IPS DF 6.9 (cell line): ENCODE results near the gene RFTN1.

ENCODE experiments used
- DNase-seq: peaks from one replicate; pipeline ENCODE4 v3.0.0-alpha.2; 2013; ENCODE audit warnings: low read depth, low spot score
- H3K27ac ChIP-seq: one replicate; pipeline ENCODE4 v1.5.1; 2013; ENCODE audit warnings: low read length, control low read depth
- H3K27me3 ChIP-seq: 2 replicates; pipeline ENCODE4 v1.6.1; 2013; ENCODE audit warnings: mild to moderate bottlenecking, low read length; ENCODE audit not compliant: control insufficient read depth, insufficient read depth
- H3K36me3 ChIP-seq: 2 replicates; pipeline ENCODE4 v1.6.1; 2013; ENCODE audit warnings: low read length; ENCODE audit not compliant: control insufficient read depth, insufficient read depth
- H3K4me1 ChIP-seq: 2 replicates; pipeline ENCODE4 v1.6.1; 2013; ENCODE audit warnings: low read length; ENCODE audit not compliant: control insufficient read depth, insufficient read depth
- H3K4me3 ChIP-seq: 2 replicates; pipeline ENCODE4 v1.5.1; 2013; ENCODE audit warnings: mild to moderate bottlenecking, low read length
- H3K9me3 ChIP-seq: 2 replicates; pipeline ENCODE4 v1.6.1; 2013; ENCODE audit warnings: low read length, inconsistent platforms; ENCODE audit not compliant: control insufficient read depth, insufficient read depth
- whole genome bisulfite sequencing: extraction: QIAGEN DNeasy Blood & Tissue Kit; methylation state at CpG from one replicate; pipeline ENCODE4 v1.1.7; 2013; ENCODE audit warnings: mixed read lengths, missing lambda C conversion rate; ENCODE audit not compliant: insufficient read length, insufficient coverage; 5-methylcytosine and 5-hydroxymethylcytosine counted together

The RFTN1 gene

DNA sequence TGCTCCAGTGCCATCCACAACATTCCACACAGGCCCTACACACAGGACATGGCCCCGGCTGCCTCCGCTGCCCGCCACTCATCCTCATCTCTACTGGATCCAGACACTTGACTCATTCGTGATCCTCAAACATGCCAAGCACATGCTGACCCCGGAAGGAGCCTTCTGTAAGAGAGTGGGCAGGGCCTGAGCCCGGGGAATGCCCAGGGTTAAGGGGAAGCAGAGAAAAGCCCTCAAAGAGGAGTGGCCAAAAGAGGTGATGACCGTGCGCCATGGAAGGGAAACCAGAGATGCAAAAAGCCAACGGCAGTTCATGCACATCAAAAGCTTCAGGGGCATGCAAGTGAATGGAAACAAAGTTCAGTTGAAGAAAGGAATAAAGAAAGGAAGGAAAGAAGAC is 46.1 kb downstream of the RFTN1 start:
- Histone ChIP-seq H3K27ac (no peak overlapping the region), H3K4me1 (0 out of 2 replicates have a peak, but pooled peaks cover 2% of the 10 kb centered on the region), H3K36me3 (no peaks in the 10 kb centered on the region), H3K4me3 (no peak overlapping the region), H3K27me3 (no peaks in the 10 kb centered on the region), H3K9me3 (no peaks in the 10 kb centered on the region)
- no CpG with 5 or more reads among the region's 9 CpGs for WGBS
- no peak for DNase-seq

DNA sequence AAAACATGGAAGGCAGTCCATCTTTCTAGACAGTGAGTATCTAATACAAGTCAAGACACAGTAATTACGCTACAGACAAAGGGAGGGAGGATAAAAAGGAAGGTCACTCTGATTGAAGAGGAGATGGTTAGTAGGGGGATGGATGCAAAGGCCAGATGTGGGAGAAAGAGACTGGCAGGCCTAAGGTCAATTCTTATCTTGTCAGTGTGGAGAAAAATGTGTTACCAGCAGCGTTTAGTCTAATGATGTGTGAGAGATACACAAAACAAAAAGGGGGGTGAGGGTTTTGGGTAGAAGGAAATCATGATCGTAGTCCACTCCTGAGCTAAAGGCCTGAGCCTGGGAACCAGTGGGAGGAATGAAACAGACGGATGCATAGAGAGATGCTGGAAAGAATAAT is 46.7 kb downstream of the RFTN1 start:
- no peak for DNase-seq
- no peaks in the 10 kb centered on the region for H3K36me3 ChIP-seq
- H3K9me3 ChIP-seq, result no peaks in the 10 kb centered on the region
- no peaks in the 10 kb centered on the region for H3K27me3 ChIP-seq
- H3K27ac ChIP-seq, result no peak overlapping the region
- no peak overlapping the region for H3K4me3 ChIP-seq
- WGBS, result no CpG with 5 or more reads among the region's 4 CpGs
- H3K4me1 ChIP-seq, result 0 out of 2 replicates have a peak, but pooled peaks cover 2% of the 10 kb centered on the region

DNA sequence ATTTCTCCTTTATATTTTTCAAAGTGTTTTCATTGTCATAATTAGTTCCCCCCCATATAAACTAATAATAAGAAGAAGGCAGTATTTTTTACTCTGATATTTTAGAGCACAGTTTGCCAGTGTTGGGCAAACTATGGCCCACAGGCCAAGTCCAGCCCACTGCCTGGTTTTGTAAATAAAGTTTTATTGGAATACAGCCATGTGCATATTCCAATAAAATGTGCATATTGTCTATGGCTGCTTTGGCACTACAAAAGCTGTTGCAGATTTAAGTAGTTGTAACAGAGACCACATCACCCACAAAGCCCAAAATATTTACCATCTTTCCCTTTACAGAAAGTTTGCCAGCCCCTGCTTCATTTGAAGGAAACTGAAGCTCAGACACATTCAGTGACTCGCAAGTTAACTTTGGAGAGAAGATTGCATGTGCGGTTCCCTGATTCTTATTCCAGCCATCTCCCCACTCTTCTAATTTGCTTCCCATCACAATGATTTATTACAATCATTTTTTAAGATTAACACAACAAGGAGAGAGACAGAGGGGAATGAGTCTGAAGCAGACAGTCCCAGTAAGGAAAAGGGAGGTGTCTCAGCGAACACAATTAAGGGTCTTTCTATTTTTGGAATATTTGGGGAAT is 48.9 kb downstream of the RFTN1 start:
- Histone ChIP-seq H3K27me3 (no peaks in the 10 kb centered on the region), H3K36me3 (no peaks in the 10 kb centered on the region), H3K27ac (no peak overlapping the region), H3K4me1 (0 out of 2 replicates have a peak, but pooled peaks cover 2% of the 10 kb centered on the region), H3K4me3 (no peak overlapping the region), H3K9me3 (no peaks in the 10 kb centered on the region)
- no CpG with 5 or more reads among the region's 3 CpGs for WGBS
- DNase-seq, result no peak

DNA sequence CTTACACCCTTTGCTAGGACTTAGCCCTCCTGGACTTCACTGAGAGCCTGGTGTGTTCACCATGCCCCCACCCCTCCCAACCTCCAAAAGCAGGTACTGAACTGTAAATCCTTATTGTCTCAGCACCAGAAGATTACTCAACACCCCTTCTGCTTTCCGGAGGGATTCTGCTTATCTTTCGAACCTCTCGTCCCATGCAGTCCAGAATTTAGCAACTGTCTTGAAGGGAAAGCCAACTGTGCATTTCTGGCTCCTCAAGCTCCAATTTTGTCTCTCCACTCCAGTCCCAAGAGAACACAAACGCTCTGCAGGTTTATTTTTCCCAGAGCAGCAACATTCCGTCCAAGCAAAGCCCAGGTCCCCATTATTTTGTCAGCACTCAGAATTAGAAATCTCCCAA is 49.6 kb downstream of the RFTN1 start:
- H3K27ac ChIP-seq, result no peak overlapping the region

DNA sequence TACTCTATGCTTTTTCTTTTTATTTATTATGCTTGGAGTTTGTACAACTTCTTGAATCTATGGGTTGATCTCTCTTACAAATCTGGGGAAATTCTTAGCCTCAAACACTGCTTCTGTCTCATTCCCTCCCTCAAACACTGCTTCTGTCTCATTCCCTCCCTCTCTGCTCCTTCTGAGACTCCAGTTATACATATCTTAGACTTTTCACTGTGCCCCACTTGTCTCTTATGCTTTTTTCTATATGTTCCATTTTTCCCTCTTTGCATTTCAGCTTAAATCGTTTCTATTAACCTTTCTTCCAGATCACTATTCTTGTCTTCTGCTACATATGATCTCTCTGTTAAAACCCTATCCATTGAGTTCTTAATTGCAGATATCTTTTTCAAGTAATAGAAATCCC is 50.4 kb downstream of the RFTN1 start:
- Histone ChIP-seq H3K4me1 (0 out of 2 replicates have a peak, but pooled peaks cover 2% of the 10 kb centered on the region), H3K27me3 (no peaks in the 10 kb centered on the region), H3K27ac (no peak overlapping the region), H3K9me3 (no peaks in the 10 kb centered on the region), H3K36me3 (no peaks in the 10 kb centered on the region), H3K4me3 (no peak overlapping the region)
- WGBS, result no CpG with 5 or more reads among the region's 1 CpG
- DNase-seq, result no peak

More for the DNA sequence above, 49.6 kb downstream of the RFTN1 start:
- Histone ChIP-seq H3K36me3 (no peaks in the 10 kb centered on the region), H3K4me1 (0 out of 2 replicates have a peak, but pooled peaks cover 2% of the 10 kb centered on the region), H3K27me3 (no peaks in the 10 kb centered on the region), H3K4me3 (no peak overlapping the region), H3K9me3 (no peaks in the 10 kb centered on the region)
- DNase-seq, result no peak
- no CpG with 5 or more reads among the region's 5 CpGs for WGBS

DNA sequence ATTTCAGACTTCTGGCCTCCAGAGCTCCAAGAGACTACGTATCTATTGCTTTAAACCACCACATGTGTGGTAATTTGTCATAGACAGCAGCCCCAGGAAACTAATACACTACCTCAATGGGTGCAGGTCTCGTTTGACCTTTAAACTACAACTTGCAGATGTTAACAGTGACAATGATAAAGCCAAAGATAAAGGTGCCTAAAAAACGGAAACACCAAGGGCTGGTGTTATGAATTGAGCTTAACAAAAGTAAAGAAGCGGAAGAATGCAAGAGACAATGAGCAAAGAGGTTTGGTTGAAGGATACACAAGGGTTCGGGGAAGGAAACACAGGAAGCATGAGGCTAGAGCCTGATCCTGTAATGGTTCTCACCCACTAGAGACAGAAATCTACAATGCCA is 50.8 kb downstream of the RFTN1 start:
- Histone ChIP-seq H3K27ac (no peak overlapping the region), H3K27me3 (no peaks in the 10 kb centered on the region), H3K36me3 (no peaks in the 10 kb centered on the region), H3K4me3 (no peak overlapping the region), H3K9me3 (no peaks in the 10 kb centered on the region), H3K4me1 (0 out of 2 replicates have a peak, but pooled peaks cover 2% of the 10 kb centered on the region)
- no CpG with 5 or more reads among the region's 5 CpGs for WGBS
- DNase-seq, result no peak

DNA sequence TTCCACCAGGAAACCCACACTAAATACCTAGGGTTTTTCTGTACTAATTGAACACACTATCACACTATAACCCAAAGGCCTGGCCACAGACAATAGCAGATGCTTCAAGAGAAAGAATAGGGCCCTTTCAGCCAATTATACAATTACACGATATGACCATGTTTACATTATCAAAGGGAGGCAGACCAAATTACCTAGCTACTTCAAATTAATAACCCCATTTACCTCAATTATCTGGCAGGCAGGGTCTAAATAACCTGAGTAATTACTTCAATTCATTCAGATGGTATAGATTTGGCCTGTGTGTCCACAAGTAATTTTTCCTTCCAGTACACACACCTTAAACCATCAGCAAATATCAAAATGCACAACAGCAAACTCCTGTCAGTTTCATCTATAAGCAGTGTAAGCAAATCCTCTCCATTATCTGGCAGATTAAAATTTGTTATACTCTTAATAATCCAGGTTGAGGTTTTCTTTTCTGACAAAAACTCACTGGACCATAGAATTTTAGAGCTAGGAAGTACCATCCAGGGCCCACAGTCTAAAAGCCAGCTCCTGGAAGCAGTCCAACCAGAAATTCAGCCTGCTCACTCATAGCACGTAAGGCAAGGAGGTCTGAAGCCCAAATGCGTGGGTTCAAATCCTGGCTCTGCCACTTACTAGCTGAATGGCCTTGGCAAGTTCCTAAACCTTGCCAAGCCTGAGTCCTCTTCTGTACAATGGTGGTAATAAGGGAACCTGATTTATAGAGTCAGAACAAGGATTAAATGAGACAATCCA is 51.8 kb downstream of the RFTN1 start:
- H3K27me3 ChIP-seq, result no peaks in the 10 kb centered on the region
- no peaks in the 10 kb centered on the region for H3K9me3 ChIP-seq
- no peaks in the 10 kb centered on the region for H3K36me3 ChIP-seq
- no peaks in the 10 kb centered on the region for H3K4me1 ChIP-seq
- H3K4me3 ChIP-seq, result no peak overlapping the region
- WGBS, result no CpG with 5 or more reads among the region's 3 CpGs
- H3K27ac ChIP-seq, result no peak overlapping the region
- DNase-seq, result no peak

DNA sequence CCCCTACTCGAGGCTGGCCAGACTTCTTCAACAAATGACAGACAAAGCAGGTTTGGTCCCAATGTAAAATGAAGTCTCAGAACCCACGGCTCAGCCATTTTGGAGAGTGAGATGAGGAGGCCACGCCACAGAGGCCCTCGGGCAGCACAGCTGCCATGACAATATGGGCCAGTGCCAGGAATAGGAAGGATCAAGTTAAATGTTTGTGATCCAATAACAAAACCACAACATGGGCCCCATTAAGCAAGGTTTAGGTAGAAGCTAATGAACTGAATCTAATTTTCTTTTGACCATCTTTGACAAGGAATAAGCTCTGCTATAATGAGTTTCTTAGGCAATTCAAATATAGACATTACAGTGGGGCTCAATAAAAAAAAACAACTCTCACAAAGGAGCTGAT is 52.6 kb downstream of the RFTN1 start:
- Histone ChIP-seq H3K4me1 (no peaks in the 10 kb centered on the region), H3K27me3 (no peaks in the 10 kb centered on the region), H3K36me3 (no peaks in the 10 kb centered on the region), H3K9me3 (no peaks in the 10 kb centered on the region), H3K4me3 (no peak overlapping the region), H3K27ac (no peak overlapping the region)
- no CpG with 5 or more reads among the region's 4 CpGs for WGBS
- no peak for DNase-seq

DNA sequence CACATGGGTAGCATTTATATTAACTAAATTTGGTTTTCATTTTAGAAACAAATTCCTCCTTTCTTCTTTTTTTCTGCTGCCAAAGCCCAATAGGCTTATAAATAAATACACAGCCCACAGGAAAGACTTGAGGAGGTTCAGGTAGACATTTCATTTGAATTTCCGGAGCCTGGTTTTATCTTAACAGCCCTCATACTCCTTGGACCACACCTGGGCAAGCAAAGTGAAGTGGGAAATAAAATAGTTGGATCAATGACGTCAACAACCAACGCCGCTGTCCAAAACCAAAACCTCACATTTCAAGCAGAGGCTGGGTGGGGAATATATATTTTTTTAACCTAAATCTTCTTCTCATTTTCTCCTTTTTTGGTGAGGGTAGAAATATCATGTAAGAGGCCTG is 53.2 kb downstream of the RFTN1 start:
- H3K4me3 ChIP-seq, result no peak overlapping the region
- H3K36me3 ChIP-seq, result no peaks in the 10 kb centered on the region
- H3K27ac ChIP-seq, result no peak overlapping the region
- peaks cover 2% of the 10 kb centered on the region; the same call in 1 of the 2 replicates for H3K4me1 ChIP-seq
- no CpG with 5 or more reads among the region's 4 CpGs for WGBS
- H3K9me3 ChIP-seq, result no peaks in the 10 kb centered on the region
- H3K27me3 ChIP-seq, result no peaks in the 10 kb centered on the region
- no peak for DNase-seq

DNA sequence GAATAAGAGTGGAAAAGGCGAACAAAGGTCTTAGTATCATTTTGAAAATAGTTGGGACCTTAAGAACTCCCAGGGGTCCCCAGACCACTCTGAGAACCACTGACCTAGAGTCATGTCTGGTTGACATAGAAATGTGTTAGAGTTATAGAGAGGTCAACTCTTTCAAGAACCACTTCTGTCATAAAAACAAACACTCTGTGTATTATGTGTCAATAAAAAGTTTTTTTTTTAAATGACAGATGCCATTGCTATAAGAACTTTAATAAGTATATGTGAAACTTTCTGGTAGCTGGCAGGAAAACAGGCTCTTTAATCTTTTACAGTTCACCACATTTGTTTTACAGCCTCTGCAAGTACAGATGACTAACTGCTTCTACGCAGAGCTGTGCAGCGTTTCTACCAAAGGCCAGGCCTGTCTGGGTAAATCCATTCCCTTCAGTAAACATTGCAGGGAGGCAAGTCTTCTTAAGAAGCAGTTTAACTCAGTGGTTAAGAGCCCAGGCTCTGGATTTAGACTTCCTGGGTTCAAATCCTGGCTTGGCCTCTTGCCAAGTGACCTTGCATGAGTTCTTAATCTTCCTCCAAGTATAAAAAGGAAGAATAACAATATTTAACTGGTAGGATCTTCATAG is 56.6 kb downstream of the RFTN1 start:
- H3K9me3 ChIP-seq, result no peaks in the 10 kb centered on the region
- no peaks in the 10 kb centered on the region for H3K36me3 ChIP-seq
- H3K27me3 ChIP-seq, result no peaks in the 10 kb centered on the region
- peaks cover 6% of the 10 kb centered on the region; the same call in 1 of the 2 replicates for H3K4me1 ChIP-seq
- no peak for DNase-seq
- no peak overlapping the region for H3K4me3 ChIP-seq
- WGBS, result no CpG with 5 or more reads among the region's 3 CpGs
- H3K27ac ChIP-seq, result no peak overlapping the region
